H1 (cell line): ENCODE data around the gene FMR1. TPM values are rescaled to one million over a fixed set of nuclear protein-coding genes. Genes with fewer than 3 reads are reported as not detected.

Experiments
- CTCF ChIA-PET: fragments of 300-600 bp; sonication (Branson Sonifier 250); formaldehyde crosslinking; loops from one replicate; lab custom pipeline; 2021; ENCODE audit not compliant: partially characterized antibody; lab: Charles Lee
- POLR2A ChIA-PET: fragments of 300-600 bp; sonication (Branson Sonifier 250); formaldehyde crosslinking; loops from one replicate; lab custom pipeline; 2021; ENCODE audit warnings: inconsistent platforms; ENCODE audit not compliant: partially characterized antibody; lab: Charles Lee
- DNase-seq, 2 experiments: peaks; one replicate each; pipeline versions ENCODE4 v3.0.0 to v3.0.0-alpha.2; 2010 to 2022; ENCODE audit warnings: low spot score in 2 of 2, low read depth in 1 of 2, mixed read lengths in 1 of 2
- FAIRE-seq: peaks from 2 replicates; lab custom pipeline; 2011; peaks lifted over from hg19 to GRCh38; lab: Jason Lieb, UNC
- H2AFZ ChIP-seq: 2 replicates; pipeline ENCODE4 v1.8.1; 2012; ENCODE audit warnings: low read length, inconsistent platforms
- H2AK5ac ChIP-seq: 2 replicates; pipeline ENCODE4 v1.6.1; 2013; ENCODE audit warnings: low read depth, low read length
- H2BK120ac ChIP-seq: replicated peaks from 2 replicates; pipeline ENCODE3; 2013; ENCODE audit warnings: low read depth, low read length, inconsistent platforms
- H2BK12ac ChIP-seq: 2 replicates; pipeline ENCODE4 v1.6.1; 2013; ENCODE audit warnings: low read depth, low read length
- H2BK15ac ChIP-seq: 2 replicates; pipeline ENCODE4 v1.6.1; 2013; ENCODE audit warnings: low read length
- H2BK20ac ChIP-seq: 2 replicates; pipeline ENCODE4 v1.6.1; 2013; ENCODE audit warnings: low read length
- H2BK5ac ChIP-seq: 2 replicates; pipeline ENCODE4 v1.6.1; 2013; ENCODE audit warnings: low read depth, low read length
- H3K14ac ChIP-seq: 2 replicates; pipeline ENCODE4 v1.6.1; 2013; ENCODE audit warnings: inconsistent platforms; ENCODE audit not compliant: insufficient read length
- H3K18ac ChIP-seq: 2 replicates; pipeline ENCODE4 v1.6.1; 2013; ENCODE audit warnings: low read length; ENCODE audit errors: extremely low read depth
- H3K23ac ChIP-seq: 2 replicates; pipeline ENCODE4 v1.6.1; 2013; ENCODE audit warnings: inconsistent platforms; ENCODE audit not compliant: insufficient read length
- H3K23me2 ChIP-seq: 2 replicates; pipeline ENCODE4 v1.6.1; 2013; ENCODE audit warnings: low read depth, low read length
- H3K27ac ChIP-seq: 2 replicates; pipeline ENCODE4 v1.6.1; 2011; ENCODE audit warnings: low read depth, low read length, inconsistent platforms
- H3K27me3 ChIP-seq, 4 experiments: replicated peaks in 1 of 4; 1 replicate in 1 of 4; 2 replicates in 3 of 4; pipeline versions ENCODE4 v1.6.1 to v1.8.1; 2011 to 2013; ENCODE audit warnings: low read length in 3 of 4, mild to moderate bottlenecking in 3 of 4, inconsistent platforms in 2 of 4, mixed read lengths in 2 of 4, moderate library complexity in 1 of 4; ENCODE audit not compliant: control insufficient read depth in 3 of 4, insufficient read depth in 3 of 4; ENCODE audit errors: extremely low read depth in 1 of 4
- H3K36me3 ChIP-seq, 4 experiments: 2 replicates each; pipeline versions ENCODE4 v1.6.1 to v1.8.1; 2011 to 2013; ENCODE audit warnings: mild to moderate bottlenecking in 4 of 4, low read length in 3 of 4, moderate library complexity in 2 of 4, control low read depth in 1 of 4, inconsistent platforms in 1 of 4; ENCODE audit not compliant: insufficient read depth in 4 of 4, control insufficient read depth in 2 of 4
- H3K4ac ChIP-seq: replicated peaks from 2 replicates; pipeline ENCODE3; 2013; ENCODE audit warnings: low read length, low read depth, mixed read lengths, inconsistent platforms; ENCODE audit not compliant: insufficient read length
- H3K4me1 ChIP-seq, 4 experiments: replicated peaks in 1 of 4; 1 replicate in 1 of 4; 2 replicates in 3 of 4; pipeline versions ENCODE4 v1.6.1 to v1.8.1; 2011 to 2013; ENCODE audit warnings: low read length in 3 of 4, inconsistent platforms in 2 of 4, mixed read lengths in 1 of 4; ENCODE audit not compliant: insufficient read depth in 4 of 4, control insufficient read depth in 3 of 4
- H3K4me2 ChIP-seq, 2 experiments: 2 replicates each; pipeline versions ENCODE4 v1.6.1 to v1.8.1; 2011 to 2013; ENCODE audit warnings: low read depth in 2 of 2, low read length in 2 of 2, control low read depth in 1 of 2, inconsistent platforms in 1 of 2, mild to moderate bottlenecking in 1 of 2; ENCODE audit not compliant: insufficient read depth in 1 of 2
- H3K4me3 ChIP-seq, 4 experiments: fragments of 200-600, 300-600 bp in 1 of 4; sonication (generic), shearing (Covaris generic), sonication (Bioruptor Twin) in 1 of 4; 2 replicates each; pipeline versions ENCODE4 v1.5.1 to v1.8.1; 2011 to 2016; ENCODE audit warnings: low read length in 4 of 4, low read depth in 3 of 4, control low read depth in 2 of 4, inconsistent platforms in 2 of 4, mild to moderate bottlenecking in 2 of 4, mixed read lengths in 1 of 4, moderate library complexity in 1 of 4; ENCODE audit not compliant: insufficient read depth in 2 of 4; ENCODE audit errors: extremely low read depth in 1 of 4
- H3K56ac ChIP-seq: replicated peaks from 2 replicates; pipeline ENCODE3; 2013; ENCODE audit warnings: low read depth, mild to moderate bottlenecking, mixed read lengths, low read length, inconsistent platforms; ENCODE audit not compliant: insufficient read length
- H3K79me1 ChIP-seq: 2 replicates; pipeline ENCODE4 v1.6.1; 2013; ENCODE audit warnings: low read depth, low read length, control low read depth
- H3K79me2 ChIP-seq, 2 experiments: 2 replicates each; pipeline versions ENCODE4 v1.6.1 to v1.8.1; 2012 to 2013; ENCODE audit warnings: low read length in 2 of 2, mild to moderate bottlenecking in 2 of 2, inconsistent platforms in 1 of 2; ENCODE audit not compliant: insufficient read depth in 2 of 2, control insufficient read depth in 1 of 2
- H3K9ac ChIP-seq, 4 experiments: replicated peaks in 1 of 4; 1 replicate in 1 of 4; 2 replicates in 3 of 4; pipeline versions ENCODE4 v1.6.1 to v1.8.1; 2011 to 2013; ENCODE audit warnings: low read depth in 3 of 4, low read length in 3 of 4, control low read depth in 2 of 4, mild to moderate bottlenecking in 2 of 4, moderate library complexity in 2 of 4, inconsistent platforms in 1 of 4; ENCODE audit errors: extremely low read depth in 1 of 4
- H3K9me3 ChIP-seq, 2 experiments: 2 replicates each; pipeline versions ENCODE4 v1.6.1 to v1.8.1; 2012 to 2013; ENCODE audit warnings: mild to moderate bottlenecking in 2 of 2, moderate library complexity in 2 of 2, control low read depth in 1 of 2, inconsistent platforms in 1 of 2, low read depth in 1 of 2, low read length in 1 of 2, mixed read lengths in 1 of 2; ENCODE audit not compliant: insufficient read depth in 2 of 2
- H4K20me1 ChIP-seq, 2 experiments: replicated peaks in 1 of 2; 2 replicates each; pipeline versions ENCODE3 to v1.8.1; 2011 to 2013; ENCODE audit warnings: inconsistent platforms in 2 of 2, low read length in 2 of 2, mild to moderate bottlenecking in 1 of 2; ENCODE audit not compliant: insufficient read depth in 2 of 2, control insufficient read depth in 1 of 2
- H4K5ac ChIP-seq: 2 replicates; pipeline ENCODE4 v1.6.1; 2013; ENCODE audit warnings: low read length, low read depth, mixed read lengths, inconsistent platforms; ENCODE audit not compliant: insufficient read length
- H4K8ac ChIP-seq: 2 replicates; pipeline ENCODE4 v1.8.0; 2013; ENCODE audit warnings: mild to moderate bottlenecking, moderate library complexity, low read length, inconsistent platforms; ENCODE audit not compliant: insufficient read depth; ENCODE audit errors: extremely low read depth
- H4K91ac ChIP-seq: replicated peaks from 2 replicates; pipeline ENCODE3; 2013; ENCODE audit warnings: low read length, mixed read lengths, inconsistent platforms; ENCODE audit not compliant: insufficient read length
- EGR1 ChIP-seq: IDR thresholded peaks from 2 replicates; pipeline ENCODE4 v1.6.1; 2011; ENCODE audit warnings: low read depth, low read length, borderline replicate concordance
- GABPA ChIP-seq: IDR thresholded peaks from 2 replicates; pipeline ENCODE4 v1.6.1; 2011; ENCODE audit warnings: mild to moderate bottlenecking, low read length, moderate library complexity, borderline replicate concordance; ENCODE audit not compliant: insufficient read depth
- KDM4A ChIP-seq: IDR thresholded peaks from one replicate; pipeline ENCODE4 v1.7.1; 2012; ENCODE audit warnings: low read depth, mild to moderate bottlenecking, moderate library complexity, low read length, inconsistent platforms; ENCODE audit not compliant: severe bottlenecking
- KDM5A ChIP-seq: fragments of 200-600 bp; IDR thresholded peaks from 2 replicates; pipeline ENCODE4 v1.7.1; 2012; ENCODE audit warnings: mild to moderate bottlenecking, low read length, inconsistent platforms, mixed read lengths
- TBP ChIP-seq: IDR thresholded peaks from 2 replicates; pipeline ENCODE4 v1.6.1; 2011; ENCODE audit warnings: low read depth, low read length, improper control_type of control experiment
- USF2 ChIP-seq: IDR thresholded peaks from 2 replicates; pipeline ENCODE4 v1.6.1; 2011; ENCODE audit warnings: low read length, improper control_type of control experiment
- WGBS, 2 experiments: shearing (Covaris generic) in 1 of 2; methylation state at CpG; one replicate each; pipeline versions ENCODE4 v1.1.6 to v1.1.7; 2013 to 2015; ENCODE audit warnings: low lambda C conversion rate in 2 of 2, mixed read lengths in 2 of 2, inconsistent platforms in 1 of 2, low coverage in 1 of 2, missing lambda C conversion rate in 1 of 2; ENCODE audit not compliant: insufficient replicate concordance in 2 of 2, insufficient coverage in 1 of 2, insufficient read length in 1 of 2; ENCODE audit errors: extremely low coverage in 1 of 2, missing lambda C conversion rate in 1 of 2; 5-methylcytosine and 5-hydroxymethylcytosine counted together
- polyA plus RNA-seq, 7 experiments: library from polyadenylated mRNA; depleted of rRNA in 3 of 7; stranded (reverse) in 5 of 7; unstranded in 2 of 7; fragments of >200 nt in 5 of 7; fragments of 200-250 nt in 2 of 7; gene quantifications; 1 replicate in 5 of 7; 2 replicates in 1 of 7; 4 replicates in 1 of 7; pipeline versions ENCODE4 v1.2.1 to v1.2.3, GENCODE V29; 2011 to 2013; ENCODE audit warnings: missing spikeins in 2 of 7, mixed read lengths in 2 of 7
- total RNA-seq: library from RNA; stranded (reverse); fragmentation: NEBNext Ultra II Directional; extraction: Animal tissue kit (Norgen Biotek cat#: 25700); gene quantifications from 2 replicates; pipeline ENCODE4 v1.2.1, GENCODE V29; 2021
- TF ChIP-seq, protein P1 (sequence below), 3 experiments: IDR thresholded peaks; 1 replicate in 2 of 3; 2 replicates in 1 of 3; pipeline versions ENCODE4 v1.5.1 to v1.6.1; 2011; ENCODE audit warnings: low read length in 3 of 3, mild to moderate bottlenecking in 3 of 3, inconsistent platforms in 2 of 3, low read depth in 1 of 3, moderate library complexity in 1 of 3; ENCODE audit not compliant: insufficient read depth in 1 of 3; ENCODE audit errors: control extremely low read depth in 1 of 3

Gene FMR1
- total and polyA plus RNA-seq, 2 of the 8 experiments (the other 6 are each of a cell fraction or from before 2014, with no cell fraction given): 15.2 to 49.4 TPM

GRCh38 chrX:147908106-147908505 lies 3.6 kb upstream of the FMR1 start:
- no peak overlapping the region for H3K14ac ChIP-seq
- no peak overlapping the region for H2BK15ac ChIP-seq
- no peak overlapping the region for H4K91ac ChIP-seq
- H2BK20ac ChIP-seq: no peak overlapping the region
- WGBS, 2 experiments: 98% methylated on average over 5 of the region's 5 CpGs; no CpG with 5 or more reads in 1 of the 2 experiments
- H4K5ac ChIP-seq: no peak overlapping the region
- H2AK5ac ChIP-seq: no peak overlapping the region
- H3K23me2 ChIP-seq: no peaks in the 10 kb centered on the region
- no peak overlapping the region for H3K4ac ChIP-seq
- no peak overlapping the region for H2AFZ ChIP-seq
- no peak for FAIRE-seq
- POLR2A ChIA-PET: no interaction called here
- no peak overlapping the region for H3K4me3 ChIP-seq
- H3K18ac ChIP-seq: no peak overlapping the region
- H3K4me1 ChIP-seq: peaks cover 0 to 4% (median 0%) of the 10 kb centered on the region in 4 experiments; a peak in 1 of 7 replicates
- no peak overlapping the region for H3K9ac ChIP-seq
- TF ChIP-seq USF2: no peak
- no peak for TF ChIP-seq KDM5A
- TF ChIP-seq, protein P1, sequence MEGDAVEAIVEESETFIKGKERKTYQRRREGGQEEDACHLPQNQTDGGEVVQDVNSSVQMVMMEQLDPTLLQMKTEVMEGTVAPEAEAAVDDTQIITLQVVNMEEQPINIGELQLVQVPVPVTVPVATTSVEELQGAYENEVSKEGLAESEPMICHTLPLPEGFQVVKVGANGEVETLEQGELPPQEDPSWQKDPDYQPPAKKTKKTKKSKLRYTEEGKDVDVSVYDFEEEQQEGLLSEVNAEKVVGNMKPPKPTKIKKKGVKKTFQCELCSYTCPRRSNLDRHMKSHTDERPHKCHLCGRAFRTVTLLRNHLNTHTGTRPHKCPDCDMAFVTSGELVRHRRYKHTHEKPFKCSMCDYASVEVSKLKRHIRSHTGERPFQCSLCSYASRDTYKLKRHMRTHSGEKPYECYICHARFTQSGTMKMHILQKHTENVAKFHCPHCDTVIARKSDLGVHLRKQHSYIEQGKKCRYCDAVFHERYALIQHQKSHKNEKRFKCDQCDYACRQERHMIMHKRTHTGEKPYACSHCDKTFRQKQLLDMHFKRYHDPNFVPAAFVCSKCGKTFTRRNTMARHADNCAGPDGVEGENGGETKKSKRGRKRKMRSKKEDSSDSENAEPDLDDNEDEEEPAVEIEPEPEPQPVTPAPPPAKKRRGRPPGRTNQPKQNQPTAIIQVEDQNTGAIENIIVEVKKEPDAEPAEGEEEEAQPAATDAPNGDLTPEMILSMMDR (IDR thresholded peaks at IDR 0.05; ENCODE audit: control extremely low read depth in 1 of 3, insufficient read depth in 1 of 3, low read depth in 1 of 3, low read length in 3 of 3): no peak
- no peak for TF ChIP-seq GABPA
- no peak for TF ChIP-seq TBP
- TF ChIP-seq KDM4A: no peak
- no peak for TF ChIP-seq EGR1
- no peak overlapping the region for H2BK12ac ChIP-seq
- H3K79me2 ChIP-seq: peaks cover 0 to 8% of the 10 kb centered on the region in 2 experiments; a peak in 2 of 4 replicates
- no peak overlapping the region for H2BK5ac ChIP-seq
- peaks cover 0 to 4% (median 2%) of the 10 kb centered on the region in 4 experiments; a peak in 3 of 7 replicates for H3K27me3 ChIP-seq
- no peak for DNase-seq
- CTCF ChIA-PET: interaction anchor here (1.0 kb wide), 1 partner anchor 10 kb away, joined by 3 read pairs; no protein-coding TSS in a partner anchor
- no peak overlapping the region for H3K27ac ChIP-seq
- H3K4me2 ChIP-seq: no peak overlapping the region
- no peak overlapping the region for H3K56ac ChIP-seq
- no peak overlapping the region for H3K23ac ChIP-seq
- H2BK120ac ChIP-seq: no peak overlapping the region
- H3K36me3 ChIP-seq: no peaks in the 10 kb centered on the region
- H4K20me1 ChIP-seq: no peaks in the 10 kb centered on the region
- H3K9me3 ChIP-seq: no peaks in the 10 kb centered on the region
- H3K79me1 ChIP-seq: no peaks in the 10 kb centered on the region
- H4K8ac ChIP-seq: no peak overlapping the region
